HepG2 (cell line): ENCODE measurements around the gene CSKMT. TPM values are rescaled to one million over a fixed set of nuclear protein-coding genes. Genes with fewer than 3 reads are reported as not detected.

Source experiments
- ATAC-seq: fragments of 200-7000 bp; cut with Tn5 transposase; 3 replicates; pipeline ENCODE4 v1.9.1; 2020; ENCODE audit warnings: mild to moderate bottlenecking, moderate library complexity
- BruUV-seq: library from RNA; stranded (reverse); fragments of 400-500 nt; replicated peaks from 2 replicates; lab custom pipeline; 2021; lab: Mats Ljungman, UMichigan
- CTCF ChIA-PET: fragments of 300-600 bp; formaldehyde crosslinking; extraction: SDS; loops from one replicate; lab custom pipeline; 2021; ENCODE audit warnings: low total read pairs, inconsistent platforms, low intra/inter-chr PET ratio; lab: Yijun Ruan, JAX
- POLR2A ChIA-PET: fragments of 350-600 bp; sonication (Branson Sonifier 250); formaldehyde crosslinking; loops from one replicate; lab custom pipeline; 2020; ENCODE audit warnings: antibody characterized with exemption, inconsistent platforms; lab: Yijun Ruan, JAX
- DNase-seq: peaks from one replicate; pipeline ENCODE4 v3.0.0-alpha.2; 2015; ENCODE audit warnings: low spot score
- FAIRE-seq: peaks from 3 replicates; lab custom pipeline; 2011; peaks lifted over from hg19 to GRCh38; lab: Jason Lieb, UNC
- H2AFZ ChIP-seq: one replicate; pipeline ENCODE4 v1.6.1; 2011; ENCODE audit warnings: low read length, inconsistent platforms
- H3K27ac ChIP-seq: fragments of 300-600 bp; 3 replicates; pipeline ENCODE4 v1.8.0; 2011; ENCODE audit warnings: mixed run types, mild to moderate bottlenecking, mixed read lengths, low read length, inconsistent platforms; ENCODE audit not compliant: insufficient read depth; ENCODE audit errors: extremely low read length
- H3K27me3 ChIP-seq, 2 experiments: fragments of 200-600 bp in 1 of 2; 2 replicates in 1 of 2; 3 replicates in 1 of 2; pipeline versions ENCODE4 v1.6.0 to v1.8.0; 2011; ENCODE audit warnings: low read length in 2 of 2, mild to moderate bottlenecking in 2 of 2, moderate library complexity in 2 of 2, inconsistent platforms in 1 of 2; ENCODE audit not compliant: insufficient read depth in 2 of 2, control insufficient read depth in 1 of 2
- H3K36me3 ChIP-seq, 2 experiments: fragments of 200-600 bp in 1 of 2; replicated peaks in 1 of 2; 2 replicates in 1 of 2; 3 replicates in 1 of 2; pipeline versions ENCODE4 v1.5.1 to v1.8.0; 2011; ENCODE audit warnings: low read length in 2 of 2, inconsistent platforms in 1 of 2; ENCODE audit not compliant: insufficient read depth in 2 of 2, control insufficient read depth in 1 of 2
- H3K4me1 ChIP-seq: 2 replicates; pipeline ENCODE4 v1.5.1; 2012; ENCODE audit warnings: low read length, inconsistent platforms; ENCODE audit not compliant: insufficient read depth
- H3K4me2 ChIP-seq: 2 replicates; pipeline ENCODE4 v1.6.0; 2011; ENCODE audit warnings: low read depth, low read length, inconsistent platforms
- H3K4me3 ChIP-seq, 3 experiments: fragments of 200-600 bp in 1 of 3; sonication (generic), shearing (Covaris generic) in 1 of 3; replicated peaks in 1 of 3; 2 replicates each; pipeline ENCODE4 v1.5.1; 2011 to 2016; ENCODE audit warnings: low read length in 3 of 3, inconsistent platforms in 2 of 3, low read depth in 2 of 3, mild to moderate bottlenecking in 2 of 3, control low read depth in 1 of 3, mixed read lengths in 1 of 3; ENCODE audit not compliant: insufficient read depth in 1 of 3
- H3K79me2 ChIP-seq: one replicate; pipeline ENCODE4 v1.6.1; 2011; ENCODE audit warnings: low read length, inconsistent platforms; ENCODE audit not compliant: insufficient read depth
- H3K9ac ChIP-seq: 2 replicates; pipeline ENCODE4 v1.6.0; 2011; ENCODE audit warnings: mild to moderate bottlenecking, low read depth, low read length, inconsistent platforms; ENCODE audit not compliant: insufficient read depth
- H3K9me3 ChIP-seq: 2 replicates; pipeline ENCODE4 v1.5.1; 2012; ENCODE audit warnings: mild to moderate bottlenecking, low read length
- H4K20me1 ChIP-seq: 2 replicates; pipeline ENCODE4 v1.6.0; 2011; ENCODE audit warnings: inconsistent platforms, mild to moderate bottlenecking, low read length, moderate library complexity; ENCODE audit not compliant: insufficient read depth
- BCL3 ChIP-seq: sonication (generic); formaldehyde crosslinking; IDR thresholded peaks from 2 replicates; pipeline ENCODE4 v1.5.1; 2020; ENCODE audit warnings: mild to moderate bottlenecking, missing genetic modification reagents, moderate library complexity
- EED ChIP-seq: sonication (generic); formaldehyde crosslinking; IDR thresholded peaks from 2 replicates; pipeline ENCODE4 v1.5.0; 2020; ENCODE audit warnings: mild to moderate bottlenecking, missing genetic modification reagents
- KDM5B ChIP-seq: sonication (generic); formaldehyde crosslinking; IDR thresholded peaks from 2 replicates; pipeline ENCODE4 v1.4.0; 2020; ENCODE audit warnings: missing genetic modification reagents, mild to moderate bottlenecking, borderline replicate concordance
- PHF5A ChIP-seq: IDR thresholded peaks from one replicate; pipeline ENCODE4 v1.6.1; 2018; ENCODE audit warnings: low read depth, missing genetic modification reagents; ENCODE audit not compliant: unreplicated experiment
- ZBTB7B ChIP-seq: sonication (generic); formaldehyde crosslinking; IDR thresholded peaks from 2 replicates; pipeline ENCODE4 v1.4.0; 2020; ENCODE audit warnings: missing genetic modification reagents
- ZNF850 ChIP-seq: sonication (generic); formaldehyde crosslinking; conservative IDR thresholded peaks from 2 replicates; pipeline ENCODE4 v1.9.0; 2021; ENCODE audit warnings: mild to moderate bottlenecking, missing genetic modification reagents
- ZNF891 ChIP-seq: sonication (generic); formaldehyde crosslinking; IDR thresholded peaks from 2 replicates; pipeline ENCODE4 v1.5.0; 2020; ENCODE audit warnings: mild to moderate bottlenecking, missing genetic modification reagents
- WGBS: methylation state at CpG from one replicate; pipeline ENCODE4 v1.1.6; 2017; ENCODE audit warnings: low lambda C conversion rate; 5-methylcytosine and 5-hydroxymethylcytosine counted together
- in situ Hi-C: cut with HindIII; loops from 2 replicates; pipeline ENCODE4 v1.10.0; 2017; ENCODE audit warnings: low pct_unique_long_range_greater_than_20kb; ENCODE audit not compliant: extremely low pct_ligation_motif_present
- intact Hi-C: fragments of 100-400 bp; cut with micrococcal nuclease; formaldehyde crosslinking; loops from one replicate; pipeline ENCODE4 v1.10.0; 2022; ENCODE audit not compliant: unreplicated experiment
- polyA plus RNA-seq, 8 experiments: library from polyadenylated mRNA; depleted of rRNA in 3 of 8; stranded (reverse) in 7 of 8; unstranded in 1 of 8; fragments of >200 nt; fragmentation: Illumina TruSeq in 4 of 8; extraction: Trizol in 4 of 8; gene quantifications; 2 replicates each; pipeline versions ENCODE4 v1.2.1 to v1.2.3, GENCODE V29; 2011 to 2016; ENCODE audit warnings: low read depth in 4 of 8, missing spikeins in 1 of 8, mixed read lengths in 1 of 8; ENCODE audit not compliant: insufficient read depth in 1 of 8
- total RNA-seq, 5 experiments: library from RNA; depleted of rRNA; stranded (reverse); fragments of >200 nt; fragmentation: Illumina TruSeq; extraction: Trizol; gene quantifications; 2 replicates each; pipeline ENCODE4 v1.2.3, GENCODE V29; 2016; ENCODE audit warnings: low read depth in 1 of 5
- TF ChIP-seq, protein P1 (sequence below): sonication (generic); formaldehyde crosslinking; conservative IDR thresholded peaks from 2 replicates; pipeline ENCODE4 v1.8.0; 2022; ENCODE audit warnings: mild to moderate bottlenecking, moderate library complexity, missing genetic modification reagents

CSKMT gene
- total and polyA plus RNA-seq, 2 of the 13 experiments (the other 11 are each of a cell fraction or from before 2014, with no cell fraction given), result 7.6 to 31.8 TPM

DNA sequence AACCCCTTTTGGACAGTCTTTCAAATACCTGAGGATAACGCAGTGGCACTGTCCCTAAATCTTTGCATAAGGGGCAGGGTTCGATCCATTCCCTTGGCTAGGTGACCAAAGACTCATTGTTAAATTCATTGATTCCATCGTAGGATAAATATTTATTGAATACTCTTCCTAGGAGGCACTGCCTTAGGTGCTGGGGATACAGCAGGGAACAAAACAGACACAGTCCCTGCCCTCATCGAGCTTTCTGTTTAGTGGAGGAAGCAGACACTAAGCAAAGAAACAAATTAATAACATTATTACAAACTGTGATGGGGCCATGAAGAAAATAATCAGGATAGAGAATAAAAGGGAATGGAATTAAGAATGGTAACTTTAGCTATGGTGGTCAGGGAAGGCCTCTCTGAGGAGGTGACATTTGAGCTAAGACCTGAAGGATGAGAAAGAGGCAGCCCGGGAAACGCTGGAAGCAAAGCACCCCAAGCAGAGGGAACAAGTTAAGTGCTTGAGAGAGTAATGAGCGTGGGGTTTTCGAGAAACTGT lies 44.0 kb upstream of the CSKMT start:
- Histone ChIP-seq H3K9ac (peak overlapping the region; percentile 83), H4K20me1 (no peaks in the 10 kb centered on the region), H2AFZ (no peak overlapping the region), H3K4me2 (peak overlapping the region; percentile 93), H3K4me1 (peaks cover 21% of the 10 kb centered on the region), H3K27ac (peak overlapping the region; percentile 72), H3K27me3 (no peaks in the 10 kb centered on the region; a peak in 1 of 5 replicates), H3K9me3 (no peaks in the 10 kb centered on the region), H3K79me2 (peaks cover 4% of the 10 kb centered on the region), H3K36me3 (peaks cover 5 to 11% of the 10 kb centered on the region in 2 experiments), H3K4me3 (peak overlapping the region; percentile 74 to 90 (median 81))
- POLR2A ChIA-PET, result interaction anchor here (0.8 to 4.5 kb wide), 22 partner anchors 10 to 235 kb away, joined by 3 to 80 read pairs (median 9); partner anchors contain the start of genes C11orf98, CSKMT, EEF1G and EML3
- FAIRE-seq, result no peak
- DNase-seq, result no peak
- in situ Hi-C loops (no loop called here), intact Hi-C loops (no loop called here)
- WGBS, result 4% methylated on average over 8 of the region's 8 CpGs
- CTCF ChIA-PET, result interaction anchor here (1.9 kb wide), 1 partner anchor 9 kb away, joined by 6 read pairs; the partner anchor contains the start of genes EML3 and ROM1
- BruUV-seq, result no TSS peak
- TF ChIP-seq ZNF891 (CRISPR knock-in tag), result no peak
- 0 out of 2 replicates have a peak, but pooled peaks have one; percentile 6 for TF ChIP-seq ZBTB7B (CRISPR knock-in tag)
- no peak for TF ChIP-seq KDM5B (CRISPR knock-in tag)
- TF ChIP-seq PHF5A (CRISPR knock-in tag), result no peak
- 0 out of 2 replicates have a peak, but pooled peaks have one; percentile 6 for TF ChIP-seq ZNF850 (CRISPR knock-in tag)
- no peak for TF ChIP-seq EED
- TF ChIP-seq, protein P1, sequence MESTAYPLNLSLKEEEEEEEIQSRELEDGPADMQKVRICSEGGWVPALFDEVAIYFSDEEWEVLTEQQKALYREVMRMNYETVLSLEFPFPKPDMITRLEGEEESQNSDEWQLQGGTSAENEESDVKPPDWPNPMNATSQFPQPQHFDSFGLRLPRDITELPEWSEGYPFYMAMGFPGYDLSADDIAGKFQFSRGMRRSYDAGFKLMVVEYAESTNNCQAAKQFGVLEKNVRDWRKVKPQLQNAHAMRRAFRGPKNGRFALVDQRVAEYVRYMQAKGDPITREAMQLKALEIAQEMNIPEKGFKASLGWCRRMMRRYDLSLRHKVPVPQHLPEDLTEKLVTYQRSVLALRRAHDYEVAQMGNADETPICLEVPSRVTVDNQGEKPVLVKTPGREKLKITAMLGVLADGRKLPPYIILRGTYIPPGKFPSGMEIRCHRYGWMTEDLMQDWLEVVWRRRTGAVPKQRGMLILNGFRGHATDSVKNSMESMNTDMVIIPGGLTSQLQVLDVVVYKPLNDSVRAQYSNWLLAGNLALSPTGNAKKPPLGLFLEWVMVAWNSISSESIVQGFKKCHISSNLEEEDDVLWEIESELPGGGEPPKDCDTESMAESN (CRISPR knock-in tag), result peak; percentile 66
- no peak for TF ChIP-seq BCL3 (CRISPR knock-in tag)
- ATAC-seq, result no peak
